Measurements from ENCODE around the gene BRD3OS. TPM values are rescaled to one million over a fixed set of nuclear protein-coding genes. Genes with fewer than 3 reads are reported as not detected.

BRD3OS gene
- total and polyA plus RNA-seq, 2 of the 4 experiments (the other 2 are of a cell fraction): 15.8 to 20.7 TPM

DNA sequence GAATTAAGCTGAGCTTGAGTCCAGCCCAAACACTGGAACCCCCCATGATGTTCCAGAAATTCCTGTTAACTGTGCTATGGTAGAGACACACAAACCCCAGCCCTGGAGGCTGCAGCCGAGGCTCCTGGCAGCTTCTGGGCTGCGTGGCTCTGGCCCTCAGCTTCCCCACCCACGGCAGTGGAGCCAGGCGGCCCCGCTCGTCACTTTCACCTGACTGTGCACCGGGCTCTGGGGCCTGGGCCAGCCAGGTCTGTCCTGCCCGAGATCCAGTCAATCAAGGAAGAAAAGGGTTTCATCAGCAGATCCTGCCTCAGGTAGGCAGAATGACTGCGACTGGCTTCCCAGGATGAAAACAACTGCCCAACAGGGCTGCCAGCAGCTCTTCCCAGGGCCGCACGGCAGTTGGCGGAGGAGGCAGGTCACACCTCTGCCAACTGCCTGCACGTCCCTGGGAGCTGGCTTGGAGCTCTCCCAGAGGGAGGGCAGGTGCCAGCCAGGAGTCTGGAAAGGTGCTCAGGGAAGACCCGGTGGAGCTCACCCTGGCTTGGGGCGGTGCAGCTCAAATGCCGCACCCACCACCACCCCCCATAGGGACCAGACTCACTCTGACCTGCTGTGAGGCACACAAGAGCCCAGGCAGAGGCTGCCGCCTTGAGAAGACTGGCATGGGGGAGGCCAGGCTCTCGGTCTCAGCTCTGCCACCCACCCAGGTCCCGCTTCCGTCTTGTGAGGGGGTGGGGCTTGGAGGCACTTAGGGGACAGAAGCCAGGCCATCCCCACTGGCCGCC lies 21.8 kb downstream of the BRD3OS start:
- no peak overlapping the region for H3K27ac ChIP-seq (ENCODE audit: insufficient read depth, low read length)
- no peaks in the 10 kb centered on the region for H3K9me3 ChIP-seq (ENCODE audit: control insufficient read depth, insufficient read depth, low read length)
- H4K5ac ChIP-seq (ENCODE audit: low read depth, low read length): no peak overlapping the region
- no peak overlapping the region for H2AFZ ChIP-seq (replicated peaks; ENCODE audit: low read length, poor library complexity)
- no peaks in the 10 kb centered on the region; the same call in 1 of the 2 replicates for H4K20me1 ChIP-seq (ENCODE audit: insufficient read depth, low read length)
- 90% methylated on average over 9 of the region's 21 CpGs; no CpG with 5 or more reads in 1 of the 2 experiments for WGBS, 2 experiments (ENCODE audit: extremely low coverage in 2 of 2, insufficient read length in 1 of 2)
- no peak overlapping the region for H4K8ac ChIP-seq (ENCODE audit: low read depth in 2 of 2, low read length in 2 of 2)
- ChIA-PET POLR2A (ENCODE audit: unreplicated experiment) (interaction anchor here (0.5 kb wide), 2 partner anchors 64 to 700 kb away, joined by 3 to 7 read pairs; no protein-coding TSS in a partner anchor), CTCF (interaction anchor here (0.6 kb wide), 1 partner anchor 15 kb away, joined by 3 read pairs; no protein-coding TSS in a partner anchor)
- no peak overlapping the region for H3K4me3 ChIP-seq (ENCODE audit: insufficient read depth, low read depth, low read length)
- no peak overlapping the region for H4K91ac ChIP-seq (ENCODE audit: insufficient read depth, low read depth, low read length)
- H2BK5ac ChIP-seq (ENCODE audit: low read depth, low read length, poor library complexity, severe bottlenecking): no peak overlapping the region
- H2BK120ac ChIP-seq (ENCODE audit: low read depth, low read length): no peak overlapping the region
- no peak overlapping the region for H3K9ac ChIP-seq (ENCODE audit: low read depth, low read length)
- H2BK15ac ChIP-seq (ENCODE audit: low read depth, low read length): no peak overlapping the region
- DNase-seq (no peak), ATAC-seq (ENCODE audit: low read depth) (no peak)
- no peak overlapping the region for H2AK9ac ChIP-seq (replicated peaks; ENCODE audit: low read depth, low read length, poor library complexity)
- in situ Hi-C loops (cut with MboI; ENCODE audit: low sequenced_read_pairs) (no loop called here), dilution Hi-C loops (cut with HindIII; ENCODE audit: low sequenced_read_pairs, unreplicated experiment) (no loop called here), intact Hi-C loops (cut with micrococcal nuclease) (no loop called here)
- H3K9me1 ChIP-seq (ENCODE audit: insufficient read depth, low read length): no peaks in the 10 kb centered on the region
- no peak overlapping the region for H3K4me2 ChIP-seq (ENCODE audit: low read depth, low read length)
- no peaks in the 10 kb centered on the region for H3K27me3 ChIP-seq (ENCODE audit: control insufficient read depth, insufficient read depth, low read length)
- no TSS peak for BruUV-seq (replicated peaks)
- H3K79me1 ChIP-seq (ENCODE audit: low read depth in 1 of 2, low read length in 2 of 2): peaks cover 7 to 9% of the 10 kb centered on the region in 2 experiments; a peak in 3 of 4 replicates
- H3K36me3 ChIP-seq (ENCODE audit: control insufficient read depth, insufficient read depth, low read length): peaks cover 69% of the 10 kb centered on the region
- H3K4ac ChIP-seq (ENCODE audit: low read depth, low read length): no peak overlapping the region
- no peaks in the 10 kb centered on the region for H3K4me1 ChIP-seq (ENCODE audit: control insufficient read depth, insufficient read depth, low read length)
- H2BK20ac ChIP-seq (ENCODE audit: low read depth, low read length): no peak overlapping the region
- H3K18ac ChIP-seq (ENCODE audit: low read depth, low read length): no peak overlapping the region
- no peak overlapping the region for H3K56ac ChIP-seq (ENCODE audit: extremely low read depth, insufficient read depth, low read length)
- no peak overlapping the region for H3K14ac ChIP-seq (replicated peaks; ENCODE audit: low read depth, low read length)
- no peak overlapping the region for H3K23ac ChIP-seq (ENCODE audit: low read depth, low read length)
- no peak overlapping the region for H2AK5ac ChIP-seq (ENCODE audit: low read depth, low read length)
- no peak for TF ChIP-seq SMC3 (IDR thresholded peaks at IDR 0.05; ENCODE audit: low read depth, low read length)
- TF ChIP-seq RCOR1 (IDR thresholded peaks at IDR 0.05; ENCODE audit: insufficient replicate concordance, low read length): no peak
- TF ChIP-seq, protein P1, sequence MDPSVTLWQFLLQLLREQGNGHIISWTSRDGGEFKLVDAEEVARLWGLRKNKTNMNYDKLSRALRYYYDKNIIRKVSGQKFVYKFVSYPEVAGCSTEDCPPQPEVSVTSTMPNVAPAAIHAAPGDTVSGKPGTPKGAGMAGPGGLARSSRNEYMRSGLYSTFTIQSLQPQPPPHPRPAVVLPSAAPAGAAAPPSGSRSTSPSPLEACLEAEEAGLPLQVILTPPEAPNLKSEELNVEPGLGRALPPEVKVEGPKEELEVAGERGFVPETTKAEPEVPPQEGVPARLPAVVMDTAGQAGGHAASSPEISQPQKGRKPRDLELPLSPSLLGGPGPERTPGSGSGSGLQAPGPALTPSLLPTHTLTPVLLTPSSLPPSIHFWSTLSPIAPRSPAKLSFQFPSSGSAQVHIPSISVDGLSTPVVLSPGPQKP (IDR thresholded peaks at IDR 0.05; ENCODE audit: borderline replicate concordance, low read depth, low read length): no peak
- TF ChIP-seq RAD21 (IDR thresholded peaks at IDR 0.05; ENCODE audit: low read length): no peak
- TF ChIP-seq NFE2L2 (IDR thresholded peaks at IDR 0.05; ENCODE audit: low read depth, low read length): no peak
- TF ChIP-seq MXI1 (IDR thresholded peaks at IDR 0.05; ENCODE audit: borderline replicate concordance, low read depth, low read length): no peak
- TF ChIP-seq, protein P2, sequence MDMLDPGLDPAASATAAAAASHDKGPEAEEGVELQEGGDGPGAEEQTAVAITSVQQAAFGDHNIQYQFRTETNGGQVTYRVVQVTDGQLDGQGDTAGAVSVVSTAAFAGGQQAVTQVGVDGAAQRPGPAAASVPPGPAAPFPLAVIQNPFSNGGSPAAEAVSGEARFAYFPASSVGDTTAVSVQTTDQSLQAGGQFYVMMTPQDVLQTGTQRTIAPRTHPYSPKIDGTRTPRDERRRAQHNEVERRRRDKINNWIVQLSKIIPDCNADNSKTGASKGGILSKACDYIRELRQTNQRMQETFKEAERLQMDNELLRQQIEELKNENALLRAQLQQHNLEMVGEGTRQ (IDR thresholded peaks at IDR 0.05; ENCODE audit: low read depth, low read length): no peak
- TF ChIP-seq POLR2A (IDR thresholded peaks at IDR 0.05; ENCODE audit: low read depth, low read length): no peak
- no peak for TF ChIP-seq MAFK (IDR thresholded peaks at IDR 0.05; ENCODE audit: low read depth, low read length)
- TF ChIP-seq MAZ (IDR thresholded peaks at IDR 0.05; ENCODE audit: borderline replicate concordance, low read depth, low read length): no peak
- TF ChIP-seq, protein P3, sequence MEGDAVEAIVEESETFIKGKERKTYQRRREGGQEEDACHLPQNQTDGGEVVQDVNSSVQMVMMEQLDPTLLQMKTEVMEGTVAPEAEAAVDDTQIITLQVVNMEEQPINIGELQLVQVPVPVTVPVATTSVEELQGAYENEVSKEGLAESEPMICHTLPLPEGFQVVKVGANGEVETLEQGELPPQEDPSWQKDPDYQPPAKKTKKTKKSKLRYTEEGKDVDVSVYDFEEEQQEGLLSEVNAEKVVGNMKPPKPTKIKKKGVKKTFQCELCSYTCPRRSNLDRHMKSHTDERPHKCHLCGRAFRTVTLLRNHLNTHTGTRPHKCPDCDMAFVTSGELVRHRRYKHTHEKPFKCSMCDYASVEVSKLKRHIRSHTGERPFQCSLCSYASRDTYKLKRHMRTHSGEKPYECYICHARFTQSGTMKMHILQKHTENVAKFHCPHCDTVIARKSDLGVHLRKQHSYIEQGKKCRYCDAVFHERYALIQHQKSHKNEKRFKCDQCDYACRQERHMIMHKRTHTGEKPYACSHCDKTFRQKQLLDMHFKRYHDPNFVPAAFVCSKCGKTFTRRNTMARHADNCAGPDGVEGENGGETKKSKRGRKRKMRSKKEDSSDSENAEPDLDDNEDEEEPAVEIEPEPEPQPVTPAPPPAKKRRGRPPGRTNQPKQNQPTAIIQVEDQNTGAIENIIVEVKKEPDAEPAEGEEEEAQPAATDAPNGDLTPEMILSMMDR (conservative IDR thresholded peaks at IDR 0.05; ENCODE audit: low read depth, low read length): no peak
- TF ChIP-seq CEBPB (IDR thresholded peaks at IDR 0.05; ENCODE audit: low read depth, low read length): no peak
- no peak for TF ChIP-seq FOS (IDR thresholded peaks at IDR 0.05; ENCODE audit: low read depth, low read length)
- TF ChIP-seq BHLHE40 (IDR thresholded peaks at IDR 0.05; ENCODE audit: low read depth, low read length): no peak
- no peak for TF ChIP-seq CHD1 (IDR thresholded peaks at IDR 0.05; ENCODE audit: low read depth, low read length)
